DMS 273 treated with DMSO at 0.1 percent for 48 hours (cell line): ENCODE data around the gene NDRG4.

Experiments used
- DNase-seq: peaks from one replicate; lab custom pipeline; 2025; lab: John Stamatoyannopoulos, UW

The NDRG4 gene

GRCh38 chr16:58509256-58510096 lies 9.5 kb downstream of the NDRG4 start:
- DNase-seq: no peak

GRCh38 chr16:58510097-58510775 lies 10.3 kb downstream of the NDRG4 start:
- no peak for DNase-seq

- DNase-seq: no peak
Observed at GRCh38 chr16:58510776-58511628, 11.1 kb downstream of the NDRG4 start.

GRCh38 chr16:58511933-58512815 lies 12.2 kb downstream of the NDRG4 start:
- peak; percentile 26 for DNase-seq

- no peak for DNase-seq
Observed at GRCh38 chr16:58513874-58514273, 13.9 kb downstream of the NDRG4 start.

- peak; percentile 81 for DNase-seq
Observed at GRCh38 chr16:58515125-58515870, 15.4 kb downstream of the NDRG4 start, which contains the start of gene SETD6. Gene SETD6 (plus strand): TSS chr16:58515517. CDS start chr16:58515538, 21 bp downstream.

GRCh38 chr16:58515871-58516767 lies 16.2 kb downstream of the NDRG4 start:
- DNase-seq: no peak

GRCh38 chr16:58516768-58517107 lies 16.8 kb downstream of the NDRG4 start:
- DNase-seq: no peak

GRCh38 chr16:58518083-58518979 lies 18.4 kb downstream of the NDRG4 start:
- no peak for DNase-seq

GRCh38 chr16:58518980-58519368 lies 19.0 kb downstream of the NDRG4 start:
- no peak for DNase-seq

- no peak for DNase-seq
Observed at GRCh38 chr16:58519707-58520106, 19.8 kb downstream of the NDRG4 start.

GRCh38 chr16:58530179-58530578 lies 30.2 kb downstream of the NDRG4 start:
- no peak for DNase-seq

- no peak for DNase-seq
Observed at GRCh38 chr16:58532414-58532813, 32.5 kb downstream of the NDRG4 start.

- DNase-seq: no peak
Observed at GRCh38 chr16:58533751-58534470, 34.0 kb downstream of the NDRG4 start.

- DNase-seq: no peak
Observed at GRCh38 chr16:58535100-58535499, 35.2 kb downstream of the NDRG4 start.

- no peak for DNase-seq
Observed at GRCh38 chr16:58536278-58536677, 36.3 kb downstream of the NDRG4 start.

- no peak for DNase-seq
Observed at GRCh38 chr16:58537124-58537906, 37.4 kb downstream of the NDRG4 start.
